ENCODE data around the gene CHKB.
A peak's percentile ranks its signal among the peaks of the same experiment; 100 is the strongest.
"Not testable (repeated sequence)": the region's sequence is repeated elsewhere in the genome, so short reads cannot be mapped to it uniquely, and the experiment has no call there.

Gene CHKB

DNA sequence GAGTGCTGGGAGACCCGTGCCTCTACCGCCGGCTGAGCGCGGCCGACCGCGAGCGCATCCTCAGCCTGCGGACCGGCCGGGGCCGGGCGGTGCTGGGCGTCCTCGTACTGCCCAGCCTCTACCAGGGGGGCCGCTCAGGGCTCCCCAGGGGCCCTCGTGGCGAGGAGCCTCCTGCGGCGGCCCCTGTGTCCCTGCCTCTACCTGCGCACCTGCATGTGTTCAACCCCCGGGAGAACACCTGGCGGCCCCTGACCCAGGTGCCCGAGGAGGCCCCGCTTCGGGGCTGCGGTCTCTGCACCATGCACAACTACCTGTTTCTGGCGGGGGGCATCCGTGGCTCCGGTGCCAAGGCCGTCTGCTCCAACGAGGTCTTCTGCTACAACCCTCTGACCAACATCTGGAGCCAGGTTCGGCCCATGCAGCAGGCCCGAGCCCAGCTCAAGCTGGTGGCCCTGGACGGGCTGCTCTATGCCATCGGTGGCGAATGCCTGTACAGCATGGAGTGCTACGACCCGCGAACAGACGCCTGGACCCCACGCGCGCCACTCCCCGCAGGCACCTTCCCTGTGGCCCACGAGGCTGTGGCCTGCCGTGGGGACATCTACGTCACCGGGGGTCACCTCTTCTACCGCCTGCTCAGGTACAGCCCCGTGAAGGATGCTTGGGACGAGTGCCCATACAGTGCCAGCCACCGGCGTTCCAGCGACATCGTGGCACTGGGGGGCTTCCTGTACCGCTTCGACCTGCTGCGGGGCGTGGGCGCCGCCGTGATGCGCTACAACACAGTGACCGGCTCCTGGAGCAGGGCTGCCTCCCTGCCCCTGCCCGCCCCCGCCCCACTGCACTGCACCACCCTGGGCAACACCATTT lies 33.5 kb downstream of the CHKB start:
- no peak for DNase-seq (ENCODE audit: low spot score)

DNA sequence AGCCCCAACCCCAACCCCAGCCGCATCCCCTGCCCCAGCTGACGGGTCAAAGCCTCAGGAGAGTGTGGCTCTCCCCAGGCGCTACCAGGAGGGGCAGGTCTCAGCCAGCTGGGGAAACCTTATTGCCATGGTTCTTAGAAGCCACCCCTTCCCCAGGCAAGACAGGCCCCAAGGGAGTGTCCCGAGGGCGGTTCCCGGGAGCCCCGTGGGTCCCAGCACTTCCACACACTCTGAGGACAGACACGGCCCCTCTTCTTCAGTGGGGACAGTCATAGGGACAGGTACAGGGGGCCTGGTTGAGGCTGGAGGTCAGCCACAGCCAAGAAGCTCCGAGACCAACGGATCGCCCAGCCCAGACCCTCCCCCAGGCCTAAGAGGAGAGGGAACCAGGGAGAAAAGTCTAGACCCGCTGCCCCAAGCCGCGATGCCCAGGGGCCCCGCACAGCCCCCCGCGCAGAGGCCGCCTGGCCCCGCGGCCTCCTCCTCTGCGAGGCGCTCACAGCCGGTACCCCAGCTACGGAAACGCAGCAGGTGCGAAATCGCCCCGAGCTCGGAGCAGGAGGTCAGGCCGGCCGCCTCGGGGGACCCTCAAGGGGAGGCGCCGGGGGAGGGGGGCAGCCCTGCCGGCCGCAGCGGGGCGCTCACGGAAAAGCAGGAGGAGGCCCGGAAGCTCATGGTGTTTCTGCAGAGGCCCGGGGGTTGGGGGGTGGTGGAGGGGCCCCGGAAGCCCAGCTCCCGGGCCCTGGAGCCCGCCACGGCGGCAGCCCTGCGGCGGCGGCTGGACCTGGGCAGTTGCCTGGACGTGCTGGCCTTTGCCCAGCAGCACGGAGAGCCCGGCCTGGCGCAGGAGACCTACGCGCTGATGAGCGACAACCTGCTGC lies 34.4 kb downstream of the CHKB start:
- peak; percentile 39 for DNase-seq (ENCODE audit: low spot score)

DNA sequence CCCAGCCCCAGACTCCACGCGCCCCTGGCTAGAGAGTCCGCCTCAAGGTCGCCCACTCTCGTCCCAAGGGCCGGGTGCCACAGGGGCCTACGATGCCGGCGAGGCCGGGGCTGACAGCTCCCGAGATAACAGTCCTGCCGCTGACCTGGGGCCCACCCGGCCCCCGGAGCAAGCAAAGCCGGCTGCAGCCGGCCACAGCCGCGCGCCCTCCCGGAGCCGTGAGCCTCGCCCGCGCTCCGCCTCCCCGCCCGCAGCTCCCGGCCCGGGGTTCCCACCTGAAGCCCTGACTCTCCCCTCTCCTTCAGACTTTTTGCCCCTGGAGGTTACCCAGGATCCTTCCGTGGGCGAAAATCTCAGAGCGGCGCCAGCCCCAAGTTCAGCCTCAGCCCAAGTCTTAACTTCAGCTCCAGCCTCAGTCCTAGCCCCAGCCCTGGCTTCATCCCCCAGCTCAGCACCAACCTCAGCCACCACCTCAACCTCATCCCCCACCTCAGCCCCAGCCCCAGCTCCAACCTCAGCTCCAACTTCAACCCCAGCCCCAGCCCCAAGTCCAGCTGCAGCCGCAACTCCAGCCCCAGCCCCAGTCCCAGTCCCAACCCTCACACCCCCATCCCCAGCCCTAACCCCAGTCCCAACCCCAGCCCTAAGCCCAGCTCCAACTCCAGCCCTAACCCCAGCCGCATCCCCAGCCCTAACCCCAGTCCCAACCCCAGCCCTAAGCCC lies 35.2 kb downstream of the CHKB start:
- peak; percentile 39 for DNase-seq (ENCODE audit: low spot score)

DNA sequence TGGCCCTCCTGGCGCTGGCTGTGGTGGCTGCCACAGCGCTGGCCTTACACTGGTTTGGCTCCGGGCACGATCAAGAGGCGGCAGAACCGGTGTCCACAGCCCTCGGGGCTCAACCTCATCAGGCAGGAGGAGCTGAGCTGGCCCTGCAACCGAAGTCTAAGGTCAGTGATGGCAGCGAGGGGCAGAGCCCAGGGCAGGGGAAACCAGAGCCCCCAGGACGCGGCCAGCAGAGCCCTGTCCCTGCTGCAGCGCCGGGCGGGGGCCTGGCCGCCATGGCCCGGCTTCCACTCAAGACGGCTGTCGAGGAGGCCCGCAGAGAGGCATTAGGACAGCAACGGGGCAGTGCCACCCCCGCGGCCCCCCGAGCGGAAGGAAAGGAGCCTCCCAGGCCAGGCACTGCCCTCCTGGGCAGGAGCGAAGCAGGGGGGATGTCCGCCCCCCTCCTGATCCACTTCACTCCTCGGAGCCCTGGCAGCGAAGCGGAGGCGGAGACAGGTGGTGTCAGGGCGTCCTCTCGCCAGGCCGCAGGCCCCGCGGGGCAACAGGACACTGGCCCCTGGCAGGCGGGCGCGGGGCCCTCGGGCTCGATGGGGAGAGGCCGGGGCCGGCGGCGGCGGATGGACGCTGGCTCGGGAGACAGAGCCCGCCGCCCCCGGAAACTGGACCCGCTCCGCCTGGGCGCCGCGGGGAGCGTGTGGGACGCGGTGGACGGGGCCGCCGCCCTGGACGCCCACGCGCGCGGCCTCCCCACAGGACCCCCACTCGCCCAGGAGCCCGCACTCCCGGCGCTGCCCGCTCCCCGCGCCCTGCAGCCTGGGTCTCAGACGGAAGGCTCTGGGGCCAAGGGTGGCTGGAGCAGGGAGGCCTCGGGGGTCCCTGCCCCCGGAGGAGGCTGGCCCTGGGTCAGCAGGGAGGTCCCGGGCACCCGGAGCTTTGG lies 36.1 kb downstream of the CHKB start:
- peak; percentile 35 for DNase-seq (ENCODE audit: low spot score)

DNA sequence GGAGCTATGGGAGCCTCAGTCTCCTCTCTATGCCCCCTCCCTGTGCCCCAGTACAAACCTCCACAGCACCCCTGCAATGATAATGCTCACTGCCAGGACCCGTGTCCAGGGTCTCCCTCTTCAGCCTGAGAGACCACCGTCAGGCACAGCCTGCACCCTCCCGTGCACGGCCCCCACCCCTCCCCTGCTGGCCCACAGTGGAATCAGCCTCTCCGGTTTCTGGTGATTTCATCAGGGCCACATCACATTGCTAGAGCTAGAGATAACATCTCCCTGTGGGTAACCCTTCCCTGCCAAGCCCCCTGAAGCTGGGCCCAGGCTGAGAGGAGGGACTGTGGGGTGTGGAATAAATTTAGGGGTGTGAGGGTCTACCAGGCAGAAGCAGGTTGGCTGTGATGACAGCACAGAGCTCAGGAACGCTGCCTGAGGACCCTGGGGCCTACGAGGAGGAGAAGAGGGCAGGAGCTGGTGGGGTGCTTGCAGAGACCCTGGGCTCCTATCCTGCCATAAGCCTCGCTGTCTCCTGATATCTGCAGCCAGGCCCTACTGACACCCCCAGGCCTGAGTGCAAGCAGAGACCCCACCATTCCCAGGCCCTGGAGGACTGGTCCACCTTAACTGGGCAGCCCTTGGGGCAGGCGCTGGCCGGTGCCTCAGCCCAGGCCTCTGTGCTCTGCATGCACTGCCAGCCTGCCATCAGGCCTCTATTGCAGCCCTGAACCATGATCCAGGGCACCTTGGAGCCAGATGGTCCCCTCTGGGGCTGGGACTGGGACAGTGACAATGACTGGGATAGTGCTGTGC lies 36.9 kb downstream of the CHKB start, which contains the start of gene KLHDC7B:
Gene KLHDC7B (plus strand): TSS at position 378 of the 804 bp plus-strand sequence. CDS start 345 bp downstream, at position 723.
- DNase-seq (ENCODE audit: low spot score): no peak

DNA sequence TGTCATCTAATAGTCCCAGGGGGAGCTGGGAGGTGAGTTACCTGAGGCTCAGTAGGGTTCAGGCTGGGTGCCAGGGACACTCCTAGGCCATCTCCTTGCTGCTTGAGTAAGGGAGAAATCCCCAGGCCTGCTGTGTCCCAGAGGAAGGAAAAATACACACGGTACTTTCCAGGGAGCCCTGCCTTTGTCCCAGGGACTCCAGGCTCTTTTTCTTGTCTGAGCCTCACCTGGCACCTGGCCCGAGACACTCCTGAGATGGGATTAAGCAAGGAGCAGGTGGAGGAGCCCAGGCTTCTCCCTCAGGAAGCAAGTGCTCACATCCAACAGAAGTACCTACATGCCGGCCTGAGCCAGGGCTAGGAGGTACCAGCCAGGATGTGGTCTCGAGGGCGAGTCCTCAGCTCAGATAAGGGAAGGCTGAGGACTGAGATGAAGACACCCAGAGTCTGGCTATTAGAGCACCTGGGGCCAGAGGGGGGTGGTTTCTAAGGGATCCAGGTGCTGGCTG lies 37.8 kb downstream of the CHKB start:
- no peak for DNase-seq (ENCODE audit: low spot score)

DNA sequence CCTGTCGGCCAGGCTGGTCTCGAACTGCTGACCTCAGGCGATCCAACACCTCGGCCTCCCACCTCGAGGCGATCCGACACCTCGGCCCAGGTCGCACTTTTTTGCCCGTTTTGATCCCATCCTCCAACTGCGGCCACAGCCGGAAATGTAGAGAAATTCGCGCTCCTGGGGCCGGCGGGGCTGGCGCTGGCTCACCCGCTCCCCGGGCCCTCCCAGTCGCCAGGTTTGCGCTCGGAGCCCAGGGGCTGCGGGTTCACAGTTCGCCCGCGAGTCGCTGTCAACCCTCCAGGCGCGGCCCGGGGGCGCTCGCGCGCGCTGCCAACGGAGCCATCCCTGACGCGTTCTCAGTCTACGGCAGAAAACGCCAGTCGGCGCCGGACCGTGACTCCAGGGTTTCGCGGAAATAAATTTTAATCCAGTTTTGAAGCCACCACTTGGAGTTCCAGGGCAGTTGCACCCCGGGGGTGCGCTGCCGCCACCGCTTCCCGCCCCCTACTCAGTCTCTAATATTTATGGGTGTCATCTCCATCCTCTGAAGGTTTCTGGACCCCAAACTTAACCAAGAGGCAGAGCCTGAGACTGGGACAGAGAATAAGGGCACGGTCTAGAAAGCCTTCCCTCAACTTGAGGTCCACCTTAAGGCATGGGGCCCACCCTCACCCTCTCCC lies 38.4 kb downstream of the CHKB start:
- DNase-seq (ENCODE audit: low spot score): peak; percentile 98

DNA sequence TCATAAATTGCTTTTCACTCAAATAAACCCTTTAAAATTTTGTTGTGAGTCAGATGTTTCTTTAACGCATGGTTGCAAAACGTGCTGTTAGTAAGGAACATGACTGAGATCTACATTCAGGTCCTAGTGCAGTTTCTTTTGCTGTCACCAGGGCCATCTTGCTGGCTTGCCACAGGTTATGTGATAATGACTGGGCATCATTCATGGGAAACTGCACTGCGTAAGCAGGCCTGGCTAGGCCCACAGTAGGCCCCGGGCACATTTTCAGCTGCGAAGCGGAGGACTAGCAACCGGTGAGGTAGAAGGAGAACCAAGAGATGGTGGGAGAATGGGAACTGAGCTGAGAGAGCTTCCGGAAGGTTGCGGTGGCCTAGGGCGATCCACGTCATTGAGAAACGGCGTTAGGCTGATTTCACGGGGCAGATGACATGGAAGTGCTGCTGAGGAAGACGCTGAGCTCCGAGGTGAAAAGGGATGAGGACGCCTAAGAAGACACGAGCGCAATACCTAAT lies 40.2 kb downstream of the CHKB start:
- DNase-seq (ENCODE audit: low spot score): no peak

DNA sequence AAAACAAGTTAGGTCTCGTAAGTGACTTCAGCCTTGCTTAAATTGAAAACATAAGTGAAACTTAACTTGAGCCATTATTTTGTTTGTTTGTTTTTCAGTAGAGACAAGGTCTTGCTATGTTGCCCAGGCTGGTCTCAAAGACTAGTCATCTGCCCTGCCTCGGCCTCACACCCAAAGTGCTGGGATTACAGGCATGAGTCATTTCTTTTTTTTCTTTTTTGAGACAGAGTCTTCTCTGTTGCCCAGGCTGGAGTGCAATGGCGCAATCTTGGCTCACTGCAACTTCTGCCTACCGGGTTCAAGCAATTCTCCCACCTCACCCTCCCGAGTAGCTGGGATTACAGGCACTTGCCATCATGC lies 41.0 kb downstream of the CHKB start:
- not testable (repeated sequence) for DNase-seq (ENCODE audit: low spot score)

DNA sequence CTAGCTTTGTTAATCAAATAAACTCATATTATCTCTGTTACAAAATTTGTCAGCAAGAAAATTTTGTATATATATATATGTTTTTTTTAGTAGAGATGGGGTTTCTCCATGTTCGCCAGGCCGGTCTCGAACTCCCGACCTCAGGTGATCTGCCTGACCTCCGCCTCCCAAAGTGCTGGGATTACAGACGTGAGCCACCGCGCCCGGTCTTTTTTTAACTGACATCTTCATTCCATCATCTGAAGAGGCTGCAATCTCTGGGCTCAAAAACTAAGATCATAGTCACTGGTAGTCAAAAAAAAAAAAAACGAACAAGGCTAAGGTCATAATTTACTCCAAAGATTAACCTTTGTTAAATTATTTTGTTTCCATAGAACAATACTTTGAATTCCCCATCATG lies 42.3 kb downstream of the CHKB start:
- DNase-seq (ENCODE audit: low spot score): no peak

DNA sequence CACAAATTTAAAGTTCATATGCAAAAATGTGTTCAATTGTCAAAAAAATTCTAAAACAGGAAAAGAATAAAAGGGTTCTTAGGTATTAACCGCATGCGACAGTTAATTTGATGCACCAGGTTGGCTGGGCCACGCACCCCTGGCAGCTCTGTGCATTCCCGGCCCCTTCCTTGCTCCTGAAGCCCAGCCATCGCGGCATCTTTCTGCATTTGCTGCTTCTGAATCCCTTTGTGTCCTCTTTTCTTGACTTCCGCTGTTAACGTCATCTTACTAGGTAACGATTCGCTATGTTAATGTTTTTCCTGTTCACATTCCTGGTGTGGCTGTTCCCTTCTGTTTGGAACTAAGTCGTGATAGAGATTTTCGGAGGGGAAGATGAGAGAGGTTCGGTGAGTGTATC lies 44.9 kb downstream of the CHKB start:
- DNase-seq (ENCODE audit: low spot score): no peak

DNA sequence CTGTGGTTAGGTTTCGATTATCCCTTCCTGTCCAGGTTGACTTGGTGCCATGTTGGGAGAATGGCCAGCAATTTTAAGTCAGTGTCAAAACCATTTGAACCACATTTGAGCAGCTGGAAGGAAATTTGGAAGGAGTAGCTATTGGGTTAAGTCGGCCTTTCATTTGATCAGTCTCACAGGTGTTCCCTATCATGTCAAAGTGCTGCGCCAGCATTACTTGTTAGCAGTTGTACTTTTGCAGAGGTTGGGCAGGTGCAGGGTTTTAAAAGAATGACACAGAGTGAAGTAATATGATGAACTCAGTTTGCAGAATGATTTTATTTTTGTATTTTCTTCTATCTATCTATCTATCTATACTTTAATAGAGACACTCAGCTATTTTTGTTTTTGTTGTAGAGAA lies 46.4 kb downstream of the CHKB start:
- no peak for DNase-seq (ENCODE audit: low spot score)

DNA sequence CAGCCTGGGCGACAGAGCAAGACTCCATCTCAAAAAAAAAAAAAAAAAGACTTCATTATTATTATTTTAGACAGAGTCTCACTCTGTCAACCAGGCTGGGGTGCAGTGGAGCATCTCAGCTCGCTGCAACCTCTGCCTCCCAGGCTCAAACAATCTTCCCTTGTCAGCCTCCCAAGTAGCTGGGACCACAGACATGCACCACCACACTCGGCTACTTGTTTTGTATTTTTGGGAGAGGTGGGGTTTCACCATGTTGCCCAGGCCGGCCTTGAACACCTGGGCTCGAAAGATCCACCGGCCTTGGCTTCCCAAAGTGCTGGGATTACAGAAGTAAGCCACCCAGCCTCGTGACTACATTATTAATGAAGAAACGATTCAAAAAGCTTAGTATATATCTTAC lies 47.5 kb downstream of the CHKB start:
- DNase-seq (ENCODE audit: low spot score): no peak

DNA sequence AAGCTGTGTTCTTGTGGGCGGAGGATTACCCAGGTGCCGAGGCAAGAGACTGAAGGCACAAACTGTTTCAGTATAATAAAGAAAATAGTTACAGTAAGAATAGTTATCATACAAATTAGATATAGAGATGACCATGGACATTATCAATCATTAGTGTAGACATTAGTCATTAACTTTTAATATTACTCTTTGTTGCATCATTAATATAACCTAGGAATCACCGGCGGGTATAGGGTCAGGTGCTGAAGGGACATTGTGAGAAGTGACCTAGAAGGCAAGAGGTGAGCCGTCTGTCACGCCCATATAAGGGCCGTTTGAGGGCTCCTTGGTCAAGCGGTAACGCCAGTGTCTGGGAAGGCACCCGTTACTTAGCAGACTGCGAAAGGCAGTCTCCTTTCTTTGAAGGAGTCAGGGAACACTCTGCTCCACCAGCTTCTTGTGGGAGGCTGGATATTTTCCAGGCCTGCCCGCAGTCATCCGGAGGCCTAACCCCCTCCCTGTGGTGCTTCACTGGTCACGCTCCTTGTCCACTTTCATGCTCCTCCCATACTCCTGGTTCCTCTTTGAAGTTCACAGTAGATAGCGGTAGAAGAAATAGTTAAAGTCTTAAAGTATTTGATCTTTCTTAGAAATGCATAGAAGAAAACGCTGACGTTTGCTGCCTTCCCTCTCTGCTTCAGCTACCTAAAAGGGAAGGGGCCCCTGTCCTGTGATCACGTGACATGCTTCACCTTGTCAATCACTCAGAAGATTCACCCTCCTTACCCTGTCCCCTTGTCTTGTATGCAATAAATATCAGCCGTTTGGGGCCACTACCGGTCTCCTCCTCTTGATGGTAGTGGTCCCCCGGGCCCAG lies 48.6 kb downstream of the CHKB start:
- DNase-seq (ENCODE audit: low spot score): not testable (repeated sequence)

DNA sequence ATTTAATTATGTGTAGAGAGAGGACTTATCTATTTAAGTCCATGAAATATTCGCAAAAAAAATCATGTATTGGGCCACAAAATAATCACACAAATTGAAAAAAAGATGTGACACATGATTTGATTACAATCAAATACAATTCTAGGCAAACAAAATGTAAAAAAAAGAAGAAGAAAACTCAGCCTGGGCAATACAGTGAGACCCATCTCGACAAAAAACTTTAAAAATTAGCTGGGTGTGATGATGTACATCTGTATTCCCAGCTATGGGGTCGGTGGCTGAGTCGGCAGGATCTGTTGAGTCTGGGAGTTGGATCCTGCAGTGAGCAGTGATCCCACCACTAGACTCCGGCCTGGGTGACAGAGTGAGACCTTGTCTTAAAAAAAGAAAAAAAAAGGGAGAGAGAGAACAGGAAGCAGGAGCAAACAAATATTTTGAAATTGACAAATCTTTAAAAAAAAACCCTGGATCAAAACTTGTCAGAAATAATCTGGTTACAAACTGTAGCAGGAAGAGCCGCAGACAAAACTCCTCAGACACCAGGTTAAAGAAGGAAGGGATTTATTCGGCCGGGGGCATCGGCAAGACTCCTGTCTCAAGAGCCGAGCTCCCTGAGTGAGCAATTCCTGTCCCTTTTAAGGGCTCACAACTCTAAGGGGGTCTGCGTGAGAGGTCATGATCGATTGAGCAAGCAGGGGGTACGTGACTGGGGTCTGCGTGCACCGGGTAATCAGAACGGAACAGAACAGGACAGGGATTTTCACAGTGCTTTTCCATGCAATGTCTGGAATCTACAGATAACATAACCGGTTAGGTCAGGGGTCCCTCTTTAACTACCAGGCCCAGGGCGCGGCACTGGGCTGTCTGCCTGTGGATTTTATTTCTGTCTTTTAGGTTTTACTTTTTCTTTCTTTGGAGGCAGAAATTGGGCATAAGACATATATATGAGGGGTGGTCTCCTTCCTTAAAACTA lies 49.5 kb downstream of the CHKB start:
- DNase-seq (ENCODE audit: low spot score): no peak

DNA sequence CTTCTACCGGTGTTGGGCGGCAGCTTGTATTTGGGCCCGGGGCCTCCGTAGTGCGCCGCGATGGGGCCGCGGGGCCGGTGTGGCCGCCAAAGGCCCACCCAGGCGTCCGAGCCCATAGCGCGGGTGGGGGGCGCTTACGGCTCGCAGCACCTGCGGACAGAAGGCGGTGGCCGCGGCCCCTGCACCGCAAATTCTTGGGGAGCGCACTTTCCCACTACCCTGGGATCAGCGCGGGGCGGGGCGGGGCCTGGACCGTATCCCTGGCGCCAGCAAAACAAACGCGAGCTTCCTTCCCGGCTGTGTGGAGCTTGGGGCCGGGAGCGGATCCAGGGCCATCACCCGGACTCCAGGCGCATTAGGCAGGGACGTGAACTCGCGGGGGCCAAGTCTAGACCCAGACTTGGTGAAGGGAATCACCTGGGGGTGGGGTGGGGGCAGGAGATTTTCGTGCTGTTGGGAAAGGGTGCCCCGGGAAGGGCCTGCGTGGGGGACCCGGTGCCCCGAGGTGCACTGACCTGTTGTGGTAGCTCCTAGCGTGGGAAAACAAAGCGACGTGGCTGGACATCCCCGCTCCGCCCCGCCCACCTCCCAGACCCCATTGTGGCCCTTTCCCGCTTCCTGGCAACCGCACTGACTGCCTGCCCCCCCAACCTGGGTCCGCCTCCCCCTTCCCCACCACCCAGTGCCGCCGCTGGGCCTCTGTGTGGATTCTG lies 50.5 kb downstream of the CHKB start:
- peak; percentile 69 for DNase-seq (ENCODE audit: low spot score)

Measured in iPS-NIHi11 (cell line).